WTC11 (cell line): ENCODE measurements around the gene TMEM63C. TPM values are rescaled to one million over a fixed set of nuclear protein-coding genes. Genes with fewer than 3 reads are reported as not detected.

Experiments used
- AFF4 ChIP-seq: sonication (generic); formaldehyde crosslinking; IDR thresholded peaks from 2 replicates; pipeline ENCODE4 v1.8.1; 2023; ENCODE audit warnings: mild to moderate bottlenecking, missing genetic modification reagents, borderline replicate concordance
- ATF2 ChIP-seq: sonication (generic); formaldehyde crosslinking; IDR thresholded peaks from 2 replicates; pipeline ENCODE4 v1.8.1; 2022; ENCODE audit warnings: low read depth, missing genetic modification reagents, borderline replicate concordance
- FOXK1 ChIP-seq: sonication (generic); formaldehyde crosslinking; IDR thresholded peaks from 2 replicates; pipeline ENCODE4 v1.8.0; 2022; ENCODE audit warnings: mild to moderate bottlenecking, moderate library complexity, missing genetic modification reagents
- GABPB1 ChIP-seq: sonication (generic); formaldehyde crosslinking; IDR thresholded peaks from 2 replicates; pipeline ENCODE4 v1.8.1; 2023; ENCODE audit warnings: mild to moderate bottlenecking, missing genetic modification reagents
- MLX ChIP-seq: sonication (generic); formaldehyde crosslinking; IDR thresholded peaks from 2 replicates; pipeline ENCODE4 v1.8.1; 2023; ENCODE audit warnings: mild to moderate bottlenecking, missing genetic modification reagents, moderate library complexity
- MXD4 ChIP-seq: fragments of 250-450 bp; sonication (Bioruptor Pico); IDR thresholded peaks from 2 replicates; pipeline ENCODE4 v1.8.0; 2021; ENCODE audit warnings: mild to moderate bottlenecking, moderate library complexity, borderline replicate concordance
- MYBL2 ChIP-seq: sonication (generic); formaldehyde crosslinking; IDR thresholded peaks from 2 replicates; pipeline ENCODE4 v1.8.1; 2023; ENCODE audit warnings: mild to moderate bottlenecking, moderate library complexity, missing genetic modification reagents
- RELA ChIP-seq: sonication (generic); formaldehyde crosslinking; IDR thresholded peaks from 2 replicates; pipeline ENCODE4 v1.8.1; 2022; ENCODE audit warnings: missing genetic modification reagents, mild to moderate bottlenecking, borderline replicate concordance
- SMAD3 ChIP-seq: sonication (generic); formaldehyde crosslinking; IDR thresholded peaks from 2 replicates; pipeline ENCODE4 v1.8.0; 2022; ENCODE audit warnings: missing genetic modification reagents, mild to moderate bottlenecking, borderline replicate concordance
- TCF7 ChIP-seq: sonication (generic); formaldehyde crosslinking; IDR thresholded peaks from 2 replicates; pipeline ENCODE4 v1.8.0; 2022; ENCODE audit warnings: mild to moderate bottlenecking, low read depth, missing genetic modification reagents, moderate library complexity
- TP53 ChIP-seq: sonication (generic); formaldehyde crosslinking; IDR thresholded peaks from 2 replicates; pipeline ENCODE4 v1.8.1; 2023; ENCODE audit warnings: mild to moderate bottlenecking, missing genetic modification reagents
- ZBTB21 ChIP-seq: sonication (generic); formaldehyde crosslinking; IDR thresholded peaks from 2 replicates; pipeline ENCODE4 v1.8.1; 2023; ENCODE audit warnings: mild to moderate bottlenecking, missing genetic modification reagents, borderline replicate concordance
- ZNF121 ChIP-seq: sonication (generic); formaldehyde crosslinking; IDR thresholded peaks from 2 replicates; pipeline ENCODE4 v1.8.0; 2023; ENCODE audit warnings: missing genetic modification reagents
- ZNF138 ChIP-seq: sonication (generic); formaldehyde crosslinking; conservative IDR thresholded peaks from 2 replicates; pipeline ENCODE4 v1.8.1; 2022; ENCODE audit warnings: mild to moderate bottlenecking, moderate library complexity, missing genetic modification reagents
- ZNF396 ChIP-seq: fragments of 250-450 bp; sonication (Bioruptor Pico); IDR thresholded peaks from 2 replicates; pipeline ENCODE4 v1.8.0; 2021; ENCODE audit warnings: mild to moderate bottlenecking, moderate library complexity, borderline replicate concordance
- ZNF512 ChIP-seq: sonication (generic); formaldehyde crosslinking; IDR thresholded peaks from 2 replicates; pipeline ENCODE4 v1.8.1; 2022; ENCODE audit warnings: missing genetic modification reagents, borderline replicate concordance
- total RNA-seq: library from RNA; stranded (reverse); gene quantifications from 3 replicates; pipeline ENCODE4 v1.2.3, GENCODE V29; 2021
- TF ChIP-seq, protein P1 (sequence below): sonication (generic); formaldehyde crosslinking; IDR thresholded peaks from 2 replicates; pipeline ENCODE4 v1.8.1; 2022; ENCODE audit warnings: mild to moderate bottlenecking, missing genetic modification reagents, moderate library complexity, borderline replicate concordance
- TF ChIP-seq, protein P2 (sequence below): sonication (generic); formaldehyde crosslinking; IDR thresholded peaks from 2 replicates; pipeline ENCODE4 v1.8.0; 2023; ENCODE audit warnings: missing genetic modification reagents
- TF ChIP-seq, protein P3 (sequence below): sonication (generic); formaldehyde crosslinking; conservative IDR thresholded peaks from 2 replicates; pipeline ENCODE4 v1.8.1; 2022; ENCODE audit warnings: mild to moderate bottlenecking, missing genetic modification reagents
- TF ChIP-seq, protein P4 (sequence below): fragments of 200-600 bp; IDR thresholded peaks from 2 replicates; pipeline ENCODE4 v1.8.0; 2022; ENCODE audit warnings: antibody characterized with exemption
- TF ChIP-seq, protein P5 (sequence below): sonication (generic); formaldehyde crosslinking; IDR thresholded peaks from 2 replicates; pipeline ENCODE4 v1.8.0; 2022; ENCODE audit warnings: mild to moderate bottlenecking, missing genetic modification reagents
- TF ChIP-seq, protein P6 (sequence below): sonication (generic); formaldehyde crosslinking; IDR thresholded peaks from 2 replicates; pipeline ENCODE4 v1.8.1; 2023; ENCODE audit warnings: mild to moderate bottlenecking, missing genetic modification reagents, moderate library complexity

Gene TMEM63C
- total RNA-seq, 1 experiment from 2014 or later, result 8.8 TPM

- TF ChIP-seq, protein P1, sequence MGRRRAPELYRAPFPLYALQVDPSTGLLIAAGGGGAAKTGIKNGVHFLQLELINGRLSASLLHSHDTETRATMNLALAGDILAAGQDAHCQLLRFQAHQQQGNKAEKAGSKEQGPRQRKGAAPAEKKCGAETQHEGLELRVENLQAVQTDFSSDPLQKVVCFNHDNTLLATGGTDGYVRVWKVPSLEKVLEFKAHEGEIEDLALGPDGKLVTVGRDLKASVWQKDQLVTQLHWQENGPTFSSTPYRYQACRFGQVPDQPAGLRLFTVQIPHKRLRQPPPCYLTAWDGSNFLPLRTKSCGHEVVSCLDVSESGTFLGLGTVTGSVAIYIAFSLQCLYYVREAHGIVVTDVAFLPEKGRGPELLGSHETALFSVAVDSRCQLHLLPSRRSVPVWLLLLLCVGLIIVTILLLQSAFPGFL (CRISPR knock-in tag), result no peak
- no peak; the same call in 1 of the 2 replicates for TF ChIP-seq ZBTB21
- 0 out of 2 replicates have a peak, but pooled peaks have one; percentile 59 for TF ChIP-seq AFF4 (CRISPR knock-in tag)
- no peak for TF ChIP-seq ZNF512 (CRISPR knock-in tag)
- TF ChIP-seq, protein P2, sequence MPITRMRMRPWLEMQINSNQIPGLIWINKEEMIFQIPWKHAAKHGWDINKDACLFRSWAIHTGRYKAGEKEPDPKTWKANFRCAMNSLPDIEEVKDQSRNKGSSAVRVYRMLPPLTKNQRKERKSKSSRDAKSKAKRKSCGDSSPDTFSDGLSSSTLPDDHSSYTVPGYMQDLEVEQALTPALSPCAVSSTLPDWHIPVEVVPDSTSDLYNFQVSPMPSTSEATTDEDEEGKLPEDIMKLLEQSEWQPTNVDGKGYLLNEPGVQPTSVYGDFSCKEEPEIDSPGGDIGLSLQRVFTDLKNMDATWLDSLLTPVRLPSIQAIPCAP (CRISPR knock-in tag), result no peak; the same call in 1 of the 2 replicates
- TF ChIP-seq SMAD3 (CRISPR knock-in tag), result no peak
- TF ChIP-seq MXD4 (CRISPR knock-in tag), result no peak
- TF ChIP-seq MLX (CRISPR knock-in tag), result no peak
- TF ChIP-seq MYBL2 (CRISPR knock-in tag), result peak; percentile 88
- TF ChIP-seq, protein P3, sequence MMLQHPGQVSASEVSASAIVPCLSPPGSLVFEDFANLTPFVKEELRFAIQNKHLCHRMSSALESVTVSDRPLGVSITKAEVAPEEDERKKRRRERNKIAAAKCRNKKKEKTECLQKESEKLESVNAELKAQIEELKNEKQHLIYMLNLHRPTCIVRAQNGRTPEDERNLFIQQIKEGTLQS (CRISPR knock-in tag), result no peak
- TF ChIP-seq GABPB1 (CRISPR knock-in tag), result no peak
- 0 out of 2 replicates have a peak, but pooled peaks have one; percentile 13 for TF ChIP-seq RELA (CRISPR knock-in tag)
- TF ChIP-seq TP53, result peak; percentile 14; the same call in 1 of the 2 replicates
- TF ChIP-seq FOXK1 (CRISPR knock-in tag), result 0 out of 2 replicates have a peak, but pooled peaks have one; percentile 53
- TF ChIP-seq, protein P4, sequence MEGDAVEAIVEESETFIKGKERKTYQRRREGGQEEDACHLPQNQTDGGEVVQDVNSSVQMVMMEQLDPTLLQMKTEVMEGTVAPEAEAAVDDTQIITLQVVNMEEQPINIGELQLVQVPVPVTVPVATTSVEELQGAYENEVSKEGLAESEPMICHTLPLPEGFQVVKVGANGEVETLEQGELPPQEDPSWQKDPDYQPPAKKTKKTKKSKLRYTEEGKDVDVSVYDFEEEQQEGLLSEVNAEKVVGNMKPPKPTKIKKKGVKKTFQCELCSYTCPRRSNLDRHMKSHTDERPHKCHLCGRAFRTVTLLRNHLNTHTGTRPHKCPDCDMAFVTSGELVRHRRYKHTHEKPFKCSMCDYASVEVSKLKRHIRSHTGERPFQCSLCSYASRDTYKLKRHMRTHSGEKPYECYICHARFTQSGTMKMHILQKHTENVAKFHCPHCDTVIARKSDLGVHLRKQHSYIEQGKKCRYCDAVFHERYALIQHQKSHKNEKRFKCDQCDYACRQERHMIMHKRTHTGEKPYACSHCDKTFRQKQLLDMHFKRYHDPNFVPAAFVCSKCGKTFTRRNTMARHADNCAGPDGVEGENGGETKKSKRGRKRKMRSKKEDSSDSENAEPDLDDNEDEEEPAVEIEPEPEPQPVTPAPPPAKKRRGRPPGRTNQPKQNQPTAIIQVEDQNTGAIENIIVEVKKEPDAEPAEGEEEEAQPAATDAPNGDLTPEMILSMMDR, result peak; percentile 64
- TF ChIP-seq, protein P5, sequence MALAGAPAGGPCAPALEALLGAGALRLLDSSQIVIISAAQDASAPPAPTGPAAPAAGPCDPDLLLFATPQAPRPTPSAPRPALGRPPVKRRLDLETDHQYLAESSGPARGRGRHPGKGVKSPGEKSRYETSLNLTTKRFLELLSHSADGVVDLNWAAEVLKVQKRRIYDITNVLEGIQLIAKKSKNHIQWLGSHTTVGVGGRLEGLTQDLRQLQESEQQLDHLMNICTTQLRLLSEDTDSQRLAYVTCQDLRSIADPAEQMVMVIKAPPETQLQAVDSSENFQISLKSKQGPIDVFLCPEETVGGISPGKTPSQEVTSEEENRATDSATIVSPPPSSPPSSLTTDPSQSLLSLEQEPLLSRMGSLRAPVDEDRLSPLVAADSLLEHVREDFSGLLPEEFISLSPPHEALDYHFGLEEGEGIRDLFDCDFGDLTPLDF, result no peak
- TF ChIP-seq ZNF138 (CRISPR knock-in tag), result no peak
- TF ChIP-seq ATF2 (CRISPR knock-in tag), result no peak
- TF ChIP-seq TCF7 (CRISPR knock-in tag), result 0 out of 2 replicates have a peak, but pooled peaks have one; percentile 43
- TF ChIP-seq, protein P6, sequence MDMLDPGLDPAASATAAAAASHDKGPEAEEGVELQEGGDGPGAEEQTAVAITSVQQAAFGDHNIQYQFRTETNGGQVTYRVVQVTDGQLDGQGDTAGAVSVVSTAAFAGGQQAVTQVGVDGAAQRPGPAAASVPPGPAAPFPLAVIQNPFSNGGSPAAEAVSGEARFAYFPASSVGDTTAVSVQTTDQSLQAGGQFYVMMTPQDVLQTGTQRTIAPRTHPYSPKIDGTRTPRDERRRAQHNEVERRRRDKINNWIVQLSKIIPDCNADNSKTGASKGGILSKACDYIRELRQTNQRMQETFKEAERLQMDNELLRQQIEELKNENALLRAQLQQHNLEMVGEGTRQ (CRISPR knock-in tag), result 0 out of 2 replicates have a peak, but pooled peaks have one; percentile 7
- no peak for TF ChIP-seq ZNF396 (CRISPR knock-in tag)
- TF ChIP-seq ZNF121 (CRISPR knock-in tag), result no peak
These were observed 40.2 kb upstream of the TMEM63C start, which contains the start of gene ZDHHC22 (continued) for GRCh38 chr14:77141214-77142004.
